Measurements from ENCODE around the gene ADARB2.

DNA sequence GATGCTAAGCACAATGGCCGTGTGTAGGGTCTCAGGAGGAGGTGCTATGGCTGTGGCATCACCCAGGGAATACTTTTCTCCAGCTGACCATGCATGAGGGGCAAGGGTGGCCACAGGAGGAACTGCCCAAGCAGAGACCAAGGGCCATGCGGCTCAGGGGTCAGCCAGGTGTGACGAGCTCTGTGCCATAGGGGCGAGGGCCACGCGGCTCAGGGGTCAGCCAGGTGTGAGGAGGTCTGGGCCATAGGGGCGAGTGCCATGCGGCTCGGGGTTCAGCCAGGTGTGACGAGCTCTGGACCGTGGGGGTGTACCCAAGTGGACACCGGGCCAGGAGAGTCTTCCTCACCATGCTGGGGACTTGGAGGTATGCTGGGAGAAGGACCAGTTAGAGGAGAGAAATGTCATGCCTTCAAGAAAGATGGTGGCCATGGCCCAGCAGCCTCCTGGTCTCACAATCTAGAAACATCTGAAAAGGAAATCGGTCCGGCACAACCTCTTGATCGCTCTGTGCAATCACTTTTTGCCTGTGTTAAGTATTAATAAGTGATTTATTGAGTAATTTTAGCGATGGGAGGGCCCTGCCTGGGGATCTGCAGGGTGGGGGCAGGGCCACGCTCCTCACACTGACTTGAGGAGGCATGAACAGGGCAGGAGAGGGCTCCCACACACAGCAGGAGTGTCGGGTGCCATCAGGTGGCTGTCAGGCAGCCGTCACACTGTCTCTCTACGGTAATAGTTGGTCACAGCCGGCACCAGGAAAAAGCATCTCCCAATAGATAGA, 265.0 kb downstream of the ADARB2 start:
- TF ChIP-seq POLR2AphosphoS5 (IDR thresholded peaks at IDR 0.05; ENCODE audit: low read depth, low read length) (no peak), POU2F2 (IDR thresholded peaks at IDR 0.05; ENCODE audit: low read depth, low read length) (no peak), POLR2A (IDR thresholded peaks at IDR 0.05; ENCODE audit: low read depth, low read length) (no peak), TAF1 (IDR thresholded peaks at IDR 0.05; ENCODE audit: low read depth, low read length) (no peak), SPI1 (IDR thresholded peaks at IDR 0.05; ENCODE audit: low read depth, low read length) (no peak)
